OCI-LY1 (cell line): ENCODE data around the gene MBD6.
"Not testable (repeated sequence)": the region's sequence is repeated elsewhere in the genome, so short reads cannot be mapped to it uniquely, and the experiment has no call there.

ENCODE experiments used
- H2AFZ ChIP-seq: fragments of 200-600 bp; sonication (generic), shearing (Covaris generic); 2 replicates; pipeline ENCODE4 v1.6.0; 2014; ENCODE audit warnings: antibody characterized with exemption, mild to moderate bottlenecking, low read length
- H3F3A ChIP-seq: fragments of 200-600 bp; sonication (generic), shearing (Covaris generic); 2 replicates; pipeline ENCODE4 v1.6.0; 2014; ENCODE audit warnings: mild to moderate bottlenecking, antibody characterized with exemption, low read length, moderate library complexity; ENCODE audit not compliant: insufficient read depth
- H3K27ac ChIP-seq: fragments of 200-600 bp; sonication (generic); 2 replicates; pipeline ENCODE4 v1.5.1; 2014; ENCODE audit warnings: low read length, mixed run types, mild to moderate bottlenecking, low read depth; ENCODE audit not compliant: poor library complexity, severe bottlenecking
- H3K27me3 ChIP-seq: fragments of 200-600 bp; sonication (generic); 2 replicates; pipeline ENCODE4 v1.6.0; 2014; ENCODE audit warnings: antibody characterized with exemption, mild to moderate bottlenecking, low read length, moderate library complexity; ENCODE audit not compliant: insufficient read depth
- H3K36me3 ChIP-seq: fragments of 200-600 bp; sonication (generic); 2 replicates; pipeline ENCODE4 v1.6.1; 2014; ENCODE audit warnings: mild to moderate bottlenecking, antibody characterized with exemption, low read length, moderate library complexity, mixed read lengths; ENCODE audit not compliant: insufficient read depth
- H3K4me1 ChIP-seq: fragments of 200-600 bp; sonication (generic); 2 replicates; pipeline ENCODE4 v1.5.1; 2014; ENCODE audit warnings: mild to moderate bottlenecking, low read length, moderate library complexity; ENCODE audit not compliant: insufficient read depth, severe bottlenecking
- H3K4me2 ChIP-seq: fragments of 200-600 bp; sonication (generic), shearing (Covaris generic); 2 replicates; pipeline ENCODE4 v1.6.1; 2014; ENCODE audit warnings: low read length
- H3K4me3 ChIP-seq: fragments of 200-600 bp; sonication (generic); 2 replicates; pipeline ENCODE4 v1.5.1; 2014; ENCODE audit warnings: low read length, low read depth, mild to moderate bottlenecking, mixed read lengths; ENCODE audit not compliant: poor library complexity, severe bottlenecking
- H3K79me2 ChIP-seq: fragments of 200-600 bp; shearing (Covaris generic); 2 replicates; pipeline ENCODE4 v1.6.1; 2016; ENCODE audit warnings: mixed run types, low read length, mixed read lengths; ENCODE audit not compliant: insufficient read depth
- H3K9ac ChIP-seq: fragments of 200-600 bp; sonication (generic), shearing (Covaris generic); 2 replicates; pipeline ENCODE4 v1.6.1; 2014; ENCODE audit warnings: mild to moderate bottlenecking, low read length, mixed read lengths
- H3K9me2 ChIP-seq: fragments of 200-600 bp; sonication (generic), shearing (Covaris generic); 2 replicates; pipeline ENCODE4 v1.6.1; 2014; ENCODE audit warnings: low read depth, mild to moderate bottlenecking, low read length, mixed read lengths
- H3K9me3 ChIP-seq: fragments of 200-600 bp; shearing (Covaris generic); 2 replicates; pipeline ENCODE4 v1.6.1; 2014; ENCODE audit warnings: low read length, mixed read lengths
- H4K20me1 ChIP-seq: fragments of 200-600 bp; sonication (generic), shearing (Covaris generic); 2 replicates; pipeline ENCODE4 v1.6.0; 2016; ENCODE audit warnings: mild to moderate bottlenecking, low read length; ENCODE audit not compliant: insufficient read depth
- CTCF ChIP-seq: fragments of 200-600 bp; sonication (generic), shearing (Covaris generic); IDR thresholded peaks from 2 replicates; pipeline ENCODE4 v1.5.1; 2017; ENCODE audit warnings: mild to moderate bottlenecking, antibody characterized with exemption, low read length, moderate library complexity, mixed read lengths
- EZH2 ChIP-seq: fragments of 200-600 bp; sonication (generic), shearing (Covaris generic); IDR thresholded peaks from 2 replicates; pipeline ENCODE4 v1.8.0; 2017; ENCODE audit warnings: borderline replicate concordance, mixed run types, mild to moderate bottlenecking, antibody characterized with exemption, low read length, moderate library complexity, mixed read lengths

The MBD6 gene

GRCh38 chr12:57490126-57490525 lies 32.5 kb upstream of the MBD6 start:
- no peak for TF ChIP-seq EZH2
- TF ChIP-seq CTCF = no peak
- Histone ChIP-seq H3K4me3 (no peak overlapping the region), H3K9me2 (no peaks in the 10 kb centered on the region), H3K9ac (no peak overlapping the region), H3K4me2 (no peak overlapping the region), H3F3A (no peaks in the 10 kb centered on the region), H3K36me3 (peaks cover 47% of the 10 kb centered on the region), H3K9me3 (no peaks in the 10 kb centered on the region), H4K20me1 (no peaks in the 10 kb centered on the region), H3K4me1 (peaks cover 17% of the 10 kb centered on the region), H3K27ac (no peak overlapping the region), H3K27me3 (no peaks in the 10 kb centered on the region), H2AFZ (no peak overlapping the region), H3K79me2 (peaks cover 16% of the 10 kb centered on the region)

- no peaks in the 10 kb centered on the region for H3K27me3 ChIP-seq
- no peak overlapping the region for H3K4me2 ChIP-seq
- no peak for TF ChIP-seq CTCF
- TF ChIP-seq EZH2 = no peak
- no peak overlapping the region for H3K27ac ChIP-seq
- peaks cover 16% of the 10 kb centered on the region for H3K79me2 ChIP-seq
- no peak overlapping the region for H2AFZ ChIP-seq
- H3K4me3 ChIP-seq = no peak overlapping the region
- no peaks in the 10 kb centered on the region for H3F3A ChIP-seq
- peaks cover 17% of the 10 kb centered on the region for H3K4me1 ChIP-seq
- H3K36me3 ChIP-seq = peaks cover 60% of the 10 kb centered on the region
- no peaks in the 10 kb centered on the region for H4K20me1 ChIP-seq
- no peaks in the 10 kb centered on the region for H3K9me2 ChIP-seq
- no peak overlapping the region for H3K9ac ChIP-seq
- H3K9me3 ChIP-seq = no peaks in the 10 kb centered on the region
Observed at GRCh38 chr12:57491393-57492280, 31.0 kb upstream of the MBD6 start.

GRCh38 chr12:57495051-57495701 lies 27.4 kb upstream of the MBD6 start:
- H4K20me1 ChIP-seq, H3K79me2 ChIP-seq: not testable (repeated sequence)
- H3K36me3 ChIP-seq = peaks cover 78% of the 10 kb centered on the region

More at GRCh38 chr12:57495051-57495701, 27.4 kb upstream of the MBD6 start:
- H3K27ac ChIP-seq, H2AFZ ChIP-seq, H3K4me1 ChIP-seq, H3K4me2 ChIP-seq, H3K9ac ChIP-seq, H3K4me3 ChIP-seq, H3K9me2 ChIP-seq, H3K27me3 ChIP-seq, H3K9me3 ChIP-seq, H3F3A ChIP-seq: not testable (repeated sequence)
